SW 1271 (cell line): ENCODE measurements around the gene MRPS7.
"Not testable (repeated sequence)": the region's sequence is repeated elsewhere in the genome, so short reads cannot be mapped to it uniquely, and the experiment has no call there.

Experiments
- DNase-seq, 2 experiments: peaks; one replicate each; lab custom pipeline; 2025; lab: John Stamatoyannopoulos, UW

The MRPS7 gene

DNA sequence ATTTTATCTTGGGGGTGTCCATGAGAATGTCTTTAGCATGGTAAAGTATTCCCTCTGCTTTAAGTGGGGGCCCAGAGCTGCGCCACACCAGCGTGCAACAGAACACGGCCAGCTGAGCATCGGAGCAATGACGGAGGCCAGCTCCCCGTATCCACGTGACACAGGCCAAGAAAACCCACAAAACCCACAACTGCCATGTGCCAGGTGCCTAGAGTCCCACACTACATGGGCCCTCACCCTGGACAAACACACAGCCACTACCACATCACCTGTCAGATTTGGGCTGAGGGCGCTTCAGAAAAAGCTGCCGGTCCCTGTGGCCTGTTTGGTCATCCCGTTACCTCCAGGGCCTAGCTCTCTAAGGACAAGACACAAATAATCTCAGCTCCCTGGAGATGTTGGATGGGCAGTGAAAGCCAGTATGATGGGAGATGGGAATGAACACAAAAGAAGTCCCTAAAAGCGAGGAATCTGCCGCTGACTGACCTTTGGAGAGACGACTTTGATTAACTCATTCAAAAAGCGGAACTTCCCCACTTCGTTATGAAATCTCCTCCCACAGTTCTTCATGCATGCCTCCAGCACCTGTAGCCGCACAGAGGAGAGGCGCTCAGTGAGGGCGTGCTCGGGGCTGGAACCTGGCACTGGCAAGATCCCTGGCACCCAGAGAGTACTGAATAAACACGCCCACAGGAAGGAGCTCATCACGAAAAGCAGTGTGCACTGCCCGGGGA is 17.4 kb upstream of the MRPS7 start:
- no peak for DNase-seq

DNA sequence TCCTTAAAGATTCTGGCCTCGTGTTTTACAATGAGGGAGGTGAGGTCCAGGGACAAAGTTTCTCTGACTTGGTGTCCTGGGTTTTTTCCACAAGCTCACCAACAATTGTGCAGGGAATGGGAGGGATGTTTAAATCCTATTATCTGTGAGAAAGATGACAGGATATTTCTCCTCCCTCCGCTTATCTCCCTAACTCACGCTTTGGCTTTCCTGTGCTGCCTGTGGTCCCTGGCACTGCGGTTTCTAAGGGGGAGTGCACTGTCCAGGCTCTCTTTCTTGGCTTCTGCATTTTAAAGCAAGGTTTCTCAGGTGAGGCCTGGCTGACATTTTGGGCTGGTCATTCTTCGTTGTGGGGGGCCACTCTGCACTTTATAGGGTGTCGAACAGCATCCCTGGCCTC is 16.7 kb upstream of the MRPS7 start:
- no peak for DNase-seq

DNA sequence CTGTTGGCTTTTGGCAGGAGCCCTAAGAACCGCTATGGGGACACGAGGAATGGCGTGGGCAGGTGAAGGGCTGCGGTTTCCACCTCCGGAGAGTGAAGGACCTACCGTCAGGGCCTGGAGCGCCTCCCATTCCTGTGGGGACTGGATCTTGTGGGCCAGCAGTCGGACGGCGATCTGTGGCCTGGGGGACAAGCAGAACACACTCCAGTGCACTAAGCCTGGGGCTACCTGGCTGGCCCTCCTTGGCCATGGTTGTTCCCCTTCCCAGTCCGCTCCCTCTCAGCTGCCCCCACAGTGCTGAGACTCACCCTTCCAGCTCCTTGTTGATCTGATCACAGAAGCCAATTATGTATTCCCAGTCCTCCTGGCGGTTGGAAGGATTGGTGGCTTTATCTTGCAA is 15.3 kb upstream of the MRPS7 start:
- no peak for DNase-seq

DNA sequence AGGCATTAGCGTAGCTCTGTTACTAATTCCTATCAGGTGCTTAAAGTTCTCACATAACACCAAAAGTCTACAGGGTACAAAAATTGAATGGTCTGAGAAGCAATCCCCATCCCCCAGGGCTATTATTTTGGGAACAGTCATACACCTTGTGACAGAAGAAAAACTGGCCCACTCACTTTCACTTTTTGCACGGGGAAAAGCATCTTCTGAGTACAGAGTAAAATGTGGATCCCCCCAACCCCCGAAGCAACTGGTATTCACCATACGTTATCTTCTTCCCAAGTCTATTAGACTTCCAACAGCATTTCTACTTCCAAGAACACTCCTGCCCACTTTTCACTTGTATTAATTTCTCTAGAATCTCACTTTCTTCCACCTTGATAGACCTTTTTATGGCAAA is 12.1 kb upstream of the MRPS7 start:
- no peak for DNase-seq

DNA sequence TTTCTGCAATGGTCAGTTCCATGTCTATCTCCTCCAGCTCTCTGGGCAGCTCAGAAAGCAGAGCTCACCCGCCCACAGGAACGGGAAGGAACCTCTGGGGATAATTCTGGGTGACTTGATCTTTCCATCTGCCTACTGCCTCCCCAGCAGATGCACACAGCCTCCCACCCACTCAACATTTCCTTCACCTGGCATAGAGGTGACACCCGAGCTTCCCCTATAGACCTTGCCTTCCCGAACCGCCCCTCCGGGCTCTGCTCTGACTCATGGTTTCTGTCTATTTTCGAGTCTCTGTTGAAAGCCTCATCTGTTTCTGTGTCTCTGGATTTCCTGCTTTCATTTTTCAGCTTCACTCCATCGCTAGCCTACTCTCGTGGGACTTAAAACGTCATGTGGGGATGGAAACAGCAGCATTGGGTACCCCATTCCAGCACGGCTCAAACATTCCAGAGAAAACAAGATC is 11.6 kb upstream of the MRPS7 start:
- no peak for DNase-seq

DNA sequence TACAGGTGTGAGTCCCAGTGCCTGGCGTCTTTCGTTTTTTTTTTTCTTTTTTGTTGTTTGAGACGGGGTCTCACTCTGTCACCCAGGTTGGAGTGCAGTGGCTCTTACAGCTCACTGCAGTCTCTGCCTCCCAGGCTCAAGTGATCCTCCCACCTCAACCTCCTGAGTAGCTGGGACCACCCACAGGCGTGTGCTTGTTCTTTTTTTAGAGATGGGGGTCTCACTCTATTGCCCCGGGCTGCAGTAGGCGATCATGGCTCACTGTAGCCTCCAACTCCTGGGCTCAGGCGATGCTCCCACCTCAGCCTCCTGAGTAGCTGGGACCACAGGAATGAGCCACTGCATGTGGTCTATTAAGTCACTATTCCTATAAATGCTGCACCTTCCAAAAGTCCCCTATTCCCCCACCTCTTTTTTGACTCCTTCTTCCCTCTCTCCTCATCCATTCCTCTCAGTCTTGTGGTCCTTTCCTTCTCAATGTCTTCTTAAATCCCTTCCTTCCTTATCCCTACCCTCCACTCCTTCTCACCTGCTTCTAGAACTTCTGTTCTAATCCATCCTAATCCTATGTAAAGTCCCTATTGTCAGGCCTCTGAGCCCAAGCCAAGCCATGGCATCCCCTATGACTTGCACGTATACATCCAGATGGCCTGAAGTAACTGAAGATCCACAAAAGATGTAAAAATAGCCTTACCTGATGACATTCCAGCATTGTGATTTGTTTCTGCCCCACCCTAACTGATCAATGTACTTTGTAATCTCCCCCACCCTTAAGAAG is 9.5 kb upstream of the MRPS7 start:
- DNase-seq: no peak

DNA sequence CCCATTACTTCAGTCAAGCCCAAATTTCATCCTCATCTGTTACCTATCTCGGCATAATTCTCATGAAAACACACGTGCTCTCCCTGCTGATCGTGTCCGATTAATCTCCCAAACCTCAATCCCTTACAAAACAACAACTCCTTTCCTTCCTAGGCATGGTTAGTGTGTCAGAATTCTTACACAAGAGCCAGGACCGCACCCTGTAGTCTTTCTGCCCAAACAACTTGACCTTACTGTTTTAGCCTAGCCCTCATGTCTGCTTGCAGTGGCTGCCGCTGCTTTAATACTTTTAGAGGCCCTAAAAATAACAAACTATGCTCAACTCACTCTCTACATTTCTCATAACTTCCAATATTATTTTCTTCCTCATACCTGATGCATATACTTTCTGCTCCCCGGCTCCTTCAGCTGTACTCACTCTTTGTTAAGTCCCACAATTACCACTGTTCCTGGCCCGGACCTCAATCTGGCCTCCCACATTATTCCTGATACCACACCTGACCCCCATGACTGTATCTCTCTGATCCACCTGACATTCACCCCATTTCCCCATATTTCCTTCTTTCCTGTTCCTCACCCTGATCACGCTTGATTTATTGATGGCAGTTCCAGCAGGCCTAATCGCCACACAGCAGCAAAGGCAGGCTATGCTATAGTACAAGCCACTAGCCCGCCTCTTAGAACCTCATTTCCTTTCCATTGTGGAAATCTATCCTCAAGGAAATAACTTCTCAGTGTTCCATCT is 5.6 kb upstream of the MRPS7 start:
- not testable (repeated sequence) for DNase-seq

DNA sequence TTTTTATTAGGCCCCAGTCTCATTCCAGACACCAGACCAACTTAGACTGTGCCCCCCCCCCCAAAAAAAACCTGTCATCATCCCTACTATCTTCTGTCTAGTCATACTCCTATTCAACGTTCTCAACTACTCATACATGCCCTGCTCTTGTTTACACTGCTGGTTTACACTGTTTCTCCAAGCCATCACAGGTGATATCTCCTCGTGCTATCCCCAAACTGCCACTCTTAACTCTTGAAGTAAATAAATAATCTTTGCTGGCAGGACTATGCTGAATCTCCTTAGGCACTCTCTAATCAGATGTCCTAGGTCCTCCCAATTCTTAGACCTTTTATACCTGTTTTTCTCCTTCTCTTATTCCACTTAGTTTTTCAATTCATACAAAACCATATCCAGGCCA is 4.5 kb upstream of the MRPS7 start:
- DNase-seq: not testable (repeated sequence)

DNA sequence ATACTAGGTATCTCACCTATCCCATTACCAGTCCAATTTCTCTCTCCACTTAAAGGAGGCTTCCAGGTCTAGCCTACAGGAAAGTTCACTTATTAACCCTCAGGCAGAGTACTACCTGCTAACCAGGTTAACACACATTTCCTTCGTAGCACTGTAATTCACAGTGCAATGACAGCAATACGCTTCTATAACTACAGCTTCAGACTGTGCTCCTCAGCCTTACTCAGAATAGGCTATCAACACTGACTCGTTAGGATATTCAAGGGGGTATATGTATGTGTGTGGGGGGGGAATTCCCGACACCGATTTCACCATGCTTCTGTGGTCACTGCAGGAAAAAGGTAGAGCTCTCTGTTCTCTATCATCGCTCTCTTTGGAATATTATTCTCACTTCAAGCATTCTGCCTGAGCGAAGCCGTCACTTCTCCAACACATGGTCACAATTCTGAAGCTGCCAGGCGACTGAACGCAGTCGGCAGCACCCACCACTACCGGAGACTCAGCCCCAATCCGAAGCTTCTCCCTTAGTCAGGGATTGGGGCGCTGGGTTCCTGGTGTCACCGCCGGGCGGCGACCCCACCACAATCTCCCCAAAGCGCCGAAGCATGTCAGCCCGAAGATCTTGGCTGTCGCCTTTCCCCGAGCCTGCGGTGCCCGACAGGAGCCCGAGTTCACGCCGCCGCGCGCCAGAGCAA is 891 bp upstream of the MRPS7 start:
- no peak for DNase-seq

DNA sequence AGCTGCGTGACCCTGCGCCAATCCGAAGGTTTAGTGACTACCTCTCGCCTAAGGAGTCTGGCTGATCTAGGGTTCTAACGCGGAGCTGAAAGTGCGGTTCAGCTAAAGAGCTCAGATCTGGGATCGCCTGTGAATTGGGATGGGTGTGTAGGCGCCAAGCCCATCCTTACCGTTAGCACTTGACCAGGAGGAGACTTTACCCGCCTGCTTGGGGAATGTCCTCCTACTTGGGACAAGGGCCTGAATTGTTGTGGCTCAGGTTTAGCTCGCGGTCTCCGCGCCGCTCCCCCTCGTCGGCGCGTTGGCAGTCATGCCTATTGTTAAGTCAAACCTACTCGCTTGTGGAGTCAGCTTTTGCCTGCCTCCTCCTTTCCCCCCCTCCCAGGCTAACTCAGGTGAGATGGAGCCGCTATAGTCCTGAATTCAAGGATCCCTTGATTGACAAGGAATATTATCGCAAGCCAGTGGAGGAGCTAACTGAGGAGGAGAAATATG is 480 bp downstream of the MRPS7 start:
- DNase-seq: peak in 1 of 2 experiments; percentile 43

DNA sequence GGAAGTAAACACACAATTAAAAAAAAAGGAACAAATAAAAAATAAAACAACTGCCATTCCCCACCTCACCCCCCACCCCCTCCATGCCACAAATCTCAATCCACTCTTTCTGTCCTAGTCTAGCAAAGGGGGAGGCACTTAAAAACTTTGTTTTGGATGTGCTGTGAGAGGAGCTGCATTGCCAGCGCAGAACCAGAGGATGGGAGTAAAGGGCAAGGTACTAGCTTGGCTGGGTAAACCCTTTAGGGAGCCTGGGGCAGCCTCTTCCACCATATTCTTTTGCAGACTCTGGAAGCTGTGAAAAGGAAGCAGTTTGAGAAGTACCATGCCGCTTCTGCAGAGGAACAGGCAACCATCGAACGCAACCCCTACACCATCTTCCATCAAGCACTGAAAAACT is 1.4 kb downstream of the MRPS7 start:
- DNase-seq: no peak

DNA sequence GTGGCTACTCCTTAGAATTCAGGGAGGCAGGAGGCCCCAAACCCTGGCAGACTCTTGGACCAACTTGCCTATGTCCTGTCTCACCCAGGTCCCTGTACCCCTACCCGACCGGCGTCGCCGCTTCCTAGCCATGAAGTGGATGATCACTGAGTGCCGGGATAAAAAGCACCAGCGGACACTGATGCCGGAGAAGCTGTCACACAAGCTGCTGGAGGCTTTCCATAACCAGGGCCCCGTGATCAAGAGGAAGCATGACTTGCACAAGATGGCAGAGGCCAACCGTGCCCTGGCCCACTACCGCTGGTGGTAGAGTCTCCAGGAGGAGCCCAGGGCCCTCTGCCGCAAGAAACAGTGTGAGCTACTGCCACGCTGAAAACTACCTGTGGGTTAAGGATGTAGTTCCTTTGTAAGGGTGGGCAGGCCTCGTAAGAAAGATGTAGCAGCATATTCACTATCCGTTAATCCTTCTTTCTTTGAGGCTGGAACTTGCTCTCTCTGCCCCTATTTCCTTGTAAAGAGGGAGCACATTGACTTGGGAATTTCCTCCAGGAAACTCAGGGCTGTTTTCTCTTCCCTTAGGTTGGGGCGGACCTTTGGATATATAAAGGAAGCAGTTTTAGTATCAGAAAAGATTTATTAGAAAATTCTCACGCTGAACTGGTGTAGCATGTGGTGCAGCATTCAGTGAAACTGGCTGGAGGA is 4.1 kb downstream of the MRPS7 start:
- no peak for DNase-seq

DNA sequence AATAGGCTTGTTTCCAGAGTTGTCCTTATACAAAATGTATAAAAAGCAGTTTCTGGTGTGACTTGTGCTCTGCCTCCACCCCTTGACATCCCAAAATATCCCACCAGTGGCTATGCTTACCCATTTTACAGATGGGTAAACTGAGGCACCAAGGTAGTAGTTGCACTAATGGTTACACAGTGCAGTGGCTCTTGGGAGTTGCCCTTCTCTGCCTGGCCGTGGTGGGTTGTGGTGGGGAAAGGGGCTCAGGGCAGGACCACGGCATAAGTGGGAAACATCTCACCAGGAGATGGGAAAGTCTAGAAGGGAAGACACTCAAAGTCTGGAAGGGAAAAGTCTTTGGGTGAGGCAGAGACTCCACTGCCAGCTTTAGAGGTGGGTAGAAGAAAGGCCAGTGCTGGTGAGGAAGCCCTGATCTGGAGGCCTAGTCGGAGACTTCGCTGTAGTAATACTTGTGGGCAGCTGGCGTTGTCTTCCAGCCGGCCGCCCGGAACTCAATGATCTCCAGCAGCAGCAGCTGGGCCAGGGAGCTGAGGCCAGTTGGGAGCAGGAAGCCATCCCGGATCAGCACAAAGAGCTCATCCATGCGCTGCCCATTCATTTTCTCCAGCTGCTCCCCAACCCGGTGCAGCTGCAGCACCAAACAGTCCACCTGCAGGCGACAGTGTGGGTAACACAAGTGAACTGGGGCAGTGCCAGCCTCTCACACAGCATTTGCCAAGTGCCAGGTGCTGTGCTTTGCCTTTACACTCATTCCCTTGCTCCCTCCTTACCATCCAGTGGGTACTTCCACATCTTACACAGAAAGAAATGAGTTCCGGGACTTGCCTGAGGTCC is 4.9 kb downstream of the MRPS7 start:
- DNase-seq: no peak

DNA sequence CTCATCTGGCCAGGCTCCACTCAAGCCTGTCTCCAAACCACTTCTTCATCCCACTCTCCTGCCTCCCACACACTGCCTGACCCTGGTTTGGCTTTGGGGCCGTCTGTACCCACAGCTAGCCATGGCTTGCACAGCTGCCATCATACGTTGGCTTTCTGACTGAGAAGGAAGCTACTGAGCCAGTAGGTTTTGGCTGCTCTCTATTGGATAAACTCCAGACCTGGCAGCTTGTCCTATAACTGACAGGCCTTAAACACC is 5.4 kb downstream of the MRPS7 start:
- DNase-seq: no peak

DNA sequence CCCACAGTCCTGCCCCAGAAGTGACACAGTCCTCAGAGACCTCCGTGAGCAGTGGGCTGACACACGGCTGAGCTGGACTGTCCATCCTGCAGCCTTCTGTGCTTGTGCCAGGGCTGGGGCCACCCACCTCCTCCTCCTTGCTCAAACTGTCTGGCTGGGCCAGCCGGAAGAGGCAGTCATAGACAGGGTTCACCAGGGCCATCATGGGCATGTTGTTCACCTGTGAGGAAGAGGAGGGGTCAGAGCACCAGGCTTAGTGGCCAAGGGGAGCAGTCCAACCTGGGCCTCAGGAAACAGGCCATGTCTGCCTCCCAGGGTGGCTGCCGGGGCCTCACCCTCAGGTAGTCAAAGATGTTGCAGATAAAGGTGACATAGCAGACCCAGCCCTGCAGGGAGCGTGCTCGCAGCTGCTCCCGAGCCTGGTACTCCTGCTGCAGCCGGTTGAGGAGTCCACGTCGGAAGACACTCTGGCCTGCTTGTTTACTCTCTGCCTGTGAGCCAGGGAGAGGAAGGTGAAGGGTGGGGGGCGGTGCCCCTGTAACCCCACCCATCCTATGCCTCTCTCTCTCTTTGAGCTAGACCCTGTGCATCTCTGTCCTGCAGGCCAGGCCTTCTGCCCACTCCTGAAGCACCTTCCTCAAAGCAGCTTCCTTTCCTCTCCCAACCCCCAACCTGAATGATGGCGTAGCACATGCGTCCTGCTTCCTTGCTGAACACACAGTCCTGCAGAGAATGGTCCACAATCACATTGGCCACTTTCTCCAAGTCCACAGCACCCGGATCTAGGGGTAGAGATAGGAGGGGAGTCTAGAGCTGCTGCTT is 5.9 kb downstream of the MRPS7 start:
- no peak for DNase-seq

DNA sequence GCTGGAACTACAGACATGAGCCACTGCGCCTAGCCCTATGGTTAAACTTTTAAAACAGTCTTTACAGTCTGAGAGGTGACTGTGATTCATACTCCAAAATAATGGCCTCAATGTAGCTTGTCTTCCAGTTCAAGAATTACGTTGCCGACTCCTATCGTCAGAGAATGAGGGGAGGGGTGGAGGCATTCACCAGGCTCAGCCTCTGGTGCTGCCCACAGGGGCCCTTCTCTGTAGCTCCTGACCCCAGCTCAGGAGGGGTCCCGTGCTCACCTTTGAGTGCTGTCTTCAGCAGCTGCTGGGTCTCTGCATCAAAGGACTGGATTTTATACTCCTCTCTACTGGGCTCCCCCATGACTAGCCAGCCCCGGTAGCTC is 8.2 kb downstream of the MRPS7 start:
- DNase-seq: no peak

DNA sequence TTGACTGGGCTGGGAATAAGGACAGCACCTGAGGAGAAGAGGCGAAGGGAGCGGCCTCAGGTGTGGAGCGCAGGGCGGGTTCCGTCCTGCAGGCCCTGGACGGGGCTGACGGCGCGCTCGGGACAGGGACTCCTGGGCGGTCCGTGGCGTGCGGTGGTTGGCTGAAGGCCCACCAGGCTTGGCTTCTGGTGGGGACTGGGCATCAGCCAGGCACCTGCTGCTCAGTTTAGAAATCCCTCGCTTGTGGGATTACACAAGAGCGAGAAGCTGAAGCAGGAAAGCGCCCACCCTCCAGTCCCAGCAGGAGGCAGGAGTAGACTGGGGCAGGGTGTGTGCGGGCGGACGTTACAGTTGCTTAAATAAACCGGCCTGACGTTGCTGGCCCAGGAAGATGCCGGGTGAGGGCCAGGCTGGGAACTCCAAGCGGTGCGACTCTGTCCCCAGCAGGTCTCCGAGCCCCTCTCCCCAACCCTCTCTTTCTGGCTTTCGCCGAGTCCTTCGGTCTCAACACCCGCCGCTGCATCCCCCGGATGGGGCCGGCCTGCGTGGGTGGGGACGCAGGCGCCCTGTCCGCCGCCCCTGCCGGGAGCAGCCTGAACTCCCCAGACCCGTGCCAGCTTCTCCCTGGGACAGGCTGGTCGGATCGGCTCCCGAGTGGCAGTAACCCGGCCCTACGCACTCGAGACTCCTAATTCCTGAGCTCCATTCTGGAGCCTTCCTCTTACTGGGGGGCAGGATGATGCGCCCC is 8.7 kb downstream of the MRPS7 start:
- peak; percentile 42 to 73 for DNase-seq

DNA sequence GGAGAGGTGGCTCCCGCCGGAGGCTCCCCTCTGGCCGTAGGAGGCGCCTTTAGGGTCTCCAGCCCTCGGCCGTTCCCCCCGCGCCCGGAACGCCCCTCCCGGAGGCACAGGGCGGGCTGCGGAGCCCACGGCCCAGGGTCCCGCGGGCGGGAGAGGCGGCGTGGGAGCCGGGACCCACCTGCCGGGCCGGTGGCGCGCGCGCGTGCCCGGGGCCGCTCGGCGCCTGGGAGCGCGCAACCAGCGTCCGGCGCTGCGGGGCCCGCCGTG is 9.2 kb downstream of the MRPS7 start, which contains the start of gene MIF4GD:
Gene MIF4GD (minus strand): TSS at position 266 of the 267 bp plus-strand sequence. CDS start 1,036 bp downstream, outside the sequence.
- no peak for DNase-seq

DNA sequence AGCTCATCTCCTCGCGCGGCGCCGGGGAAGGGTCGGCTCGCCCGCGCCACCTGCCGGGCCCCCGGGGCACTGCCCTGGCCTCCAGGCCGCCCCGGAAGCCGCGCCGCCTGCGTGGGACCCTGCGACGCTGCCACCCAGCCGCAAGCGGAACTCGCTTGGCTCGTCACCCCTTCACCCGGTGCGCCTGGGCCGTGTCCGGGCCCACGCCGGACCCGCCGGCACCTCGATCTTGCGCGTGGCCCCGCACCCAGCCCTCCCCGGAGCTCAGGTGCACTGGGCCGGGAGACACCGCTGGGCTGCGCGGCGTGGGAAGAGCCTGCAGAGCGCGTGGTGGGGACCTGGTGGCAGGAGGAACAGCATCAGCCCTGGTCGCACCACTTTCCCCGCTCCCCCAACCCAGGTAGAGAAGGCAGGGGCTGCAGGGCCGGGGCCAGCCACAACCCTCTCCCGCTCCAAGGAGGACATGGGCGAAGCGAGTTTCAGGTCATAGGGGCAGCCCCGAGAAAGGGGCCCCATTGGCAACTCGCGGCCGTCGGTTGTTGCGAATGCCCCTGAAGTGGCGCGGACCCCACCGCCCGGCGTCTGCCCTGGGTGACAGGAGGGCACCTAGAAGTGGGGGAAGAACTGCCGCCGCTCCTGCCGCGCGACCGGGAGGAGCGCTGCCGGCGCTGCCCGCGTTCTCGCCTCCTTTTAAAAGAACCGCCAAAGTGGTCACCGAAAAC is 9.7 kb downstream of the MRPS7 start:
- peak; percentile 39 to 67 for DNase-seq
